Thymus (tissue), 11 donors: ENCODE data around the gene OIP5. TPM values are rescaled to one million over a fixed set of nuclear protein-coding genes. Genes with fewer than 3 reads are reported as not detected.
"Not testable (repeated sequence)": the region's sequence is repeated elsewhere in the genome, so short reads cannot be mapped to it uniquely, and the experiment has no call there.

ENCODE experiments used
- DNase-seq, 9 donors: peaks; one replicate each; pipeline ENCODE4 v3.0.0-alpha.2; 2013; ENCODE audit warnings: low spot score in 9 of 9, low read depth in 6 of 9, missing footprints in 1 of 9
- H3K27ac ChIP-seq, 2 donors: one replicate each; pipeline ENCODE4 v1.5.1; 2013; ENCODE audit warnings: control low read depth in 1 of 2, low read depth in 1 of 2, low read length in 1 of 2, mild to moderate bottlenecking in 1 of 2, moderate library complexity in 1 of 2
- H3K27me3 ChIP-seq, 2 donors: one replicate each; pipeline ENCODE4 v1.5.1; 2013; ENCODE audit warnings: low read length in 1 of 2; ENCODE audit not compliant: control insufficient read depth in 2 of 2, insufficient read depth in 1 of 2
- H3K36me3 ChIP-seq, 2 donors: one replicate each; pipeline ENCODE4 v1.5.1; 2013; ENCODE audit warnings: low read length in 1 of 2, mild to moderate bottlenecking in 1 of 2, moderate library complexity in 1 of 2; ENCODE audit not compliant: control insufficient read depth in 2 of 2, insufficient read depth in 2 of 2
- H3K4me1 ChIP-seq, 2 donors: one replicate each; pipeline ENCODE4 v1.5.1; 2013; ENCODE audit warnings: low read length in 2 of 2; ENCODE audit not compliant: control insufficient read depth in 2 of 2, insufficient read depth in 2 of 2
- H3K4me3 ChIP-seq, 2 donors: one replicate each; pipeline ENCODE4 v1.5.1; 2013; ENCODE audit warnings: low read length in 2 of 2, control low read depth in 1 of 2, mild to moderate bottlenecking in 1 of 2
- H3K9me3 ChIP-seq, 2 donors: one replicate each; pipeline ENCODE4 v1.5.1; 2013; ENCODE audit warnings: low read length in 1 of 2, mild to moderate bottlenecking in 1 of 2; ENCODE audit not compliant: control insufficient read depth in 2 of 2, insufficient read depth in 1 of 2
- WGBS: extraction: QIAGEN DNeasy Blood & Tissue Kit; methylation state at CpG from one replicate; pipeline ENCODE4 v1.1.7; 2013; 5-methylcytosine and 5-hydroxymethylcytosine counted together
- polyA plus RNA-seq: library from polyadenylated mRNA; stranded (reverse); fragments of 200-250 nt; gene quantifications from one replicate; pipeline ENCODE4 v1.2.3, GENCODE V29; 2013
- total RNA-seq: library from RNA; stranded (reverse); fragments of 120-200 nt; gene quantifications from one replicate; pipeline ENCODE4 v1.2.4, GENCODE V29; 2013
- donor health status: healthy.

OIP5 gene
- total and polyA plus RNA-seq, 2 donors, result 2.4 to 19.5 TPM

- WGBS, result 95% methylated on average over 1 of the region's 1 CpG
- DNase-seq, result no peak
- H3K27ac ChIP-seq, result no peak overlapping the region
- H3K27me3 ChIP-seq, result no peaks in the 10 kb centered on the region
- H3K36me3 ChIP-seq, result peaks cover 26 to 50% of the 10 kb centered on the region in 2 donors
- no peaks in the 10 kb centered on the region for H3K9me3 ChIP-seq
- H3K4me3 ChIP-seq, result no peak overlapping the region
- peaks cover 6 to 12% of the 10 kb centered on the region in 2 donors for H3K4me1 ChIP-seq
Measured at GRCh38 chr15:41288464-41288863, 43.9 kb downstream of the OIP5 start.

GRCh38 chr15:41286665-41287333, 45.6 kb downstream of the OIP5 start:
- 97% methylated on average over 6 of the region's 6 CpGs for WGBS
- peaks cover 22 to 50% of the 10 kb centered on the region in 2 donors for H3K36me3 ChIP-seq
- H3K4me3 ChIP-seq, result no peak overlapping the region
- no peak for DNase-seq
- H3K9me3 ChIP-seq, result no peaks in the 10 kb centered on the region
- H3K27me3 ChIP-seq, result no peaks in the 10 kb centered on the region
- peaks cover 6 to 18% of the 10 kb centered on the region in 2 donors for H3K4me1 ChIP-seq
- H3K27ac ChIP-seq, result no peak overlapping the region

- no peak for DNase-seq
- Histone ChIP-seq H3K27me3 (no peaks in the 10 kb centered on the region), H3K9me3 (no peaks in the 10 kb centered on the region), H3K36me3 (peaks cover 12 to 46% of the 10 kb centered on the region in 2 donors), H3K27ac (peak overlapping the region; percentile 25 to 34), H3K4me1 (peaks cover 6 to 14% of the 10 kb centered on the region in 2 donors), H3K4me3 (peak overlapping the region; percentile 77 to 98)
- WGBS, result 59% methylated on average over 7 of the region's 7 CpGs
Measured at GRCh38 chr15:41285285-41285684, 47.1 kb downstream of the OIP5 start.

GRCh38 chr15:41284427-41285177, 47.8 kb downstream of the OIP5 start:
- Histone ChIP-seq H3K9me3 (no peaks in the 10 kb centered on the region), H3K27me3 (no peaks in the 10 kb centered on the region), H3K27ac (peak overlapping the region; percentile 86 to 95), H3K4me1 (peaks cover 6 to 14% of the 10 kb centered on the region in 2 donors), H3K36me3 (peaks cover 18 to 48% of the 10 kb centered on the region in 2 donors), H3K4me3 (peak overlapping the region; percentile 77 to 98)
- WGBS, result under 1% methylated on average over 20 of the region's 20 CpGs
- peak in 6 of 9 donors; percentile 8 to 47 (median 19) for DNase-seq

- peak; percentile 94 to 99 (median 98) for DNase-seq
- H3K4me3 ChIP-seq, result peak overlapping the region; percentile 77 to 98
- H3K27ac ChIP-seq, result peak overlapping the region; percentile 86 to 95
- no peaks in the 10 kb centered on the region for H3K9me3 ChIP-seq
- under 1% methylated on average over 61 of the region's 61 CpGs for WGBS
- no peaks in the 10 kb centered on the region for H3K27me3 ChIP-seq
- H3K36me3 ChIP-seq, result peaks cover 19 to 49% of the 10 kb centered on the region in 2 donors
- H3K4me1 ChIP-seq, result peaks cover 6 to 14% of the 10 kb centered on the region in 2 donors
Measured at GRCh38 chr15:41283653-41284426, 48.6 kb downstream of the OIP5 start.

DNA sequence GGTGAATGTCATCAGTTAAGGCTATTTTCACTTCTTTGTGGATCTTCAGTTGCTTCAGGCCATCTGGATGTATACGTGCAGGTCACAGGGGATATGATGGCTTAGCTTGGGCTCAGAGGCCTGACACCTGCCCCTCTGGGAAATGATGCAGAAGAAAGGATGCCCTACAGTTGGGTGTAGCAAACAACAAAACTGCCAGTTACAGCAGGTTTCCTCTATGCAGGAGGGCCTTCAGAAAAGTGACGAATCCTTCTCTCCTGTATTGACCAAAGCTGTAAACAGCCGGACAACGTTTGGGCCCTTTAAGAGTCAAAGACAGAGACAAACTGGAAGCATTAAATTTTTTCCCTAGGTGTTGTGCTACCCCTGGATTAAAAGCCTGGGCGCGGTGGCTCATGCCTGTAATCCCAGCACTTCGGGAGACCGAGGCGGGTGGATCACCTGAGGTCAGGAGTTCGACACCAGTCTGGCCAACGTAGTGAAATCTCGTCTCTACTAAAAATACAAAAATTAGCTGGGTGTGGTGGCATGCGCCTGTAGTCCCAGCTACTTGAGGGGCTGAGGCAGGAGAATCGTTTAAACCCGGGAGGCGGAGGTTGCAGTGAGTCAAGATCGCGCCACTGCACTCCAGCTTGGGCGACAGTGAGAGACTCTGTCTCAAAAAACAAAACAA, 49.3 kb downstream of the OIP5 start:
- not testable (repeated sequence) for H3K9me3 ChIP-seq, H3K27me3 ChIP-seq
- peak overlapping the region; percentile 65 to 74 for H3K27ac ChIP-seq
- peak in 1 of 9 donors; percentile 15 for DNase-seq
- peaks cover 6 to 14% of the 10 kb centered on the region in 2 donors for H3K4me1 ChIP-seq
- H3K4me3 ChIP-seq, result peak overlapping the region; percentile 77 to 98
- peaks cover 15 to 42% of the 10 kb centered on the region in 2 donors for H3K36me3 ChIP-seq
- 79% methylated on average over 19 of the region's 19 CpGs for WGBS

DNA sequence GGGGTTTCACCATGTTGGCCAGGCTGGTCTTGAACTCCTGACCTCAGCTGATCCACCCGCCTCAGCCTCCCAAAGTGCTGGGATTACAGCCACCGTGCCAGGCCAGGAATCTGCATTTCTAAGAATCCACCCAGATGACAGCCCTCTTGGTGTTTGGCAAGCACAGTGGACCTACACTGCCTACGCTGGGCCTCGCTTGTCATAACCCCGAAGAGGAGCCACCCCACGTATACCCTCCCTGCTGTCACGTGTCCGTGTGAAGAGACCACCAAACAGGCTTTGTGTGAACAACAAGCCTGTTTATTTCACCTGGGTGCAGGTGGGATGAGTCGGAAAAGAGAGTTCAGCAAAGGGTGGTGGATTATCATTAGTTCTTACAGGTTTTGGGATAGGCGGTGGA, 50.0 kb downstream of the OIP5 start:
- DNase-seq, H3K27ac ChIP-seq, H3K4me3 ChIP-seq, H3K27me3 ChIP-seq, H3K9me3 ChIP-seq: not testable (repeated sequence)
- Histone ChIP-seq H3K36me3 (peaks cover 13 to 36% of the 10 kb centered on the region in 2 donors), H3K4me1 (peaks cover 6 to 14% of the 10 kb centered on the region in 2 donors)
- WGBS, result 96% methylated on average over 10 of the region's 10 CpGs

DNA sequence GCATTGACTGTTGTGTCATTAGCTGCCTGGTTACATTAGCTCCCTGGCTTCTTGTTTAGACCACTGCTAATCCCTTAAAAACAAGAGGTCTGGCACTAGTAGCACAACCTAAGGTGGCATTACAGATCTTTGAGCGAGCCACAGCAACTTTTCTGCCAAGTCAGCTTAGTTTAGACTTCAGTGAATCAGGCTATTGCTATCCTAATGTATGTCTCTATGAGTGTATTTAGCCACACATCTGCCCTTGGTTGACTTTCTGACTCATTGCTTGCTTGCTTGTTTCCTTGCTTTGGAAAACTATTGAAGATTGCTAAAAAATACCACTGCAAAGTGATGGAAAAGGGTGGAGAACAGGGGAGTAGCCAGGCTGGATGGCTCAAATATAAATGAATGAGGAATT, 51.2 kb downstream of the OIP5 start:
- Histone ChIP-seq H3K27me3 (no peaks in the 10 kb centered on the region), H3K36me3 (peaks cover 10 to 24% of the 10 kb centered on the region in 2 donors), H3K4me3 (no peak overlapping the region), H3K4me1 (peaks cover 6 to 14% of the 10 kb centered on the region in 2 donors), H3K9me3 (no peaks in the 10 kb centered on the region), H3K27ac (no peak overlapping the region)
- DNase-seq, result no peak
- WGBS, result 100% methylated on average over 1 of the region's 1 CpG
